ENCODE results near the gene ACTG2. TPM values are rescaled to one million over a fixed set of nuclear protein-coding genes. Genes with fewer than 3 reads are reported as not detected.
"Not testable (repeated sequence)": the region's sequence is repeated elsewhere in the genome, so short reads cannot be mapped to it uniquely, and the experiment has no call there.

Gene ACTG2
- total RNA-seq, 1 donor from 2014 or later: 13.7 TPM

DNA sequence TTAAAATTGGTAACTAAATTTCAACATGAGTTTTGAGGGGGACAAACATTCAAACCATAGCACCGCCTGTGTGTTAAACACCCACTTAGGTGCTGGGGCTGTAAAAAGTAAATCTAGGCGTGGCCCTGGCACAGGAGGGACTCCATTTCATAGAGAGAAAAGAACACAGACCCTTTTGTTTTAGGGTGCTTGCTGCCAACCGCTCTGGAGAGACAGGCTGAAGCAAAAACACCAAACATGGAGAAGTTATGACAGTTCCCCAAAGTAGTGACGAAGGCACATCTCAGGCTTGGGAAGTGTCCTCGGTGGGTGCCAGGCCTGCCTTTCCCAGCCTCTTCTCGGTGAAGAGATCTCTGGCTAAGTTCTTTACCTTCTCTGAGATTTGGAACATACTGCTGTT, 5.1 kb downstream of the ACTG2 start:
- no peak for TF ChIP-seq CTCF (conservative IDR thresholded peaks at IDR 0.05)
- H3K27me3 Mint-ChIP-seq: peaks cover 11% of the 10 kb centered on the region
- peak; percentile 6 for DNase-seq (ENCODE audit: extremely low spot score, unreplicated experiment)
- H3K36me3 Mint-ChIP-seq: no peaks in the 10 kb centered on the region
- no peak overlapping the region for H3K4me3 Mint-ChIP-seq
- no peaks in the 10 kb centered on the region for H3K9me3 Mint-ChIP-seq
- peaks cover 7% of the 10 kb centered on the region for H3K4me1 Mint-ChIP-seq (ENCODE audit: unreplicated experiment)
- no peak overlapping the region for H3K27ac Mint-ChIP-seq

DNA sequence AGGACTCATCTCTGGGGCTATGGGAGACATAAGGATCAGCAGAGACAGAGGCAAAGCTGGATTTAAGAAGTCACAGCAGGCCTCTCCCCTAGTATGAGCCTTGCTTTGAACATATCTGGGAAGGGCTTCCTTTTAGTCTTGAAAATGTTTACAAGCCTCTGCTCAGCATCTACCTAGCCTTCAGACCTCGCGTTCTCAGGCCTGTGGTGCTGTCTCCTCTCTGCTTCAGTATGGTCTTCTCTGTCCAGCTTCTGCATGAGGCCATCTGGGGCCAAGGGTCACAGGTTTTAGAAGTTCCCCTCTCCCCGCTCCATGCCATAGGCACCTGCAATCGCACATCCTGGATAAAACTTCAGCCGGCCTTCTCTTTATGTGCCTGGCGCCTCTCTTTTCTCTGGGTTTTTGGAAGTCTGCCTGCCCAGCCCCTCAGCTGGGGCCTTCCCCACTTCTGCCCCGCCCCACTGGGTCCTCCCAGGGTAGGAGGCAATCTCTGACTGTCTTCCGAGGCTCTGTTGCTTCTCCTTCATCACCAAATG, 7.1 kb downstream of the ACTG2 start:
- Mint-ChIP-seq H3K27me3 (peaks cover 11% of the 10 kb centered on the region), H3K9me3 (no peaks in the 10 kb centered on the region), H3K4me1 (ENCODE audit: unreplicated experiment) (no peaks in the 10 kb centered on the region), H3K4me3 (no peak overlapping the region), H3K27ac (no peak overlapping the region), H3K36me3 (no peaks in the 10 kb centered on the region)
- TF ChIP-seq CTCF (conservative IDR thresholded peaks at IDR 0.05): no peak
- DNase-seq (ENCODE audit: extremely low spot score, unreplicated experiment): peak; percentile 44

GRCh38 chr2:73901143-73901542, 8.3 kb downstream of the ACTG2 start:
- Mint-ChIP-seq H3K4me1 (ENCODE audit: unreplicated experiment) (no peaks in the 10 kb centered on the region), H3K27me3 (peaks cover 8% of the 10 kb centered on the region), H3K36me3 (no peaks in the 10 kb centered on the region), H3K9me3 (no peaks in the 10 kb centered on the region), H3K27ac (no peak overlapping the region), H3K4me3 (no peak overlapping the region)
- DNase-seq (ENCODE audit: extremely low spot score, unreplicated experiment): peak; percentile 54
- TF ChIP-seq CTCF (conservative IDR thresholded peaks at IDR 0.05): no peak

- peaks cover 8% of the 10 kb centered on the region for H3K27me3 Mint-ChIP-seq
- H3K4me1 Mint-ChIP-seq (ENCODE audit: unreplicated experiment): no peaks in the 10 kb centered on the region
- no peak for DNase-seq (ENCODE audit: extremely low spot score, unreplicated experiment)
- no peaks in the 10 kb centered on the region for H3K9me3 Mint-ChIP-seq
- TF ChIP-seq CTCF (conservative IDR thresholded peaks at IDR 0.05): no peak
- no peak overlapping the region for H3K27ac Mint-ChIP-seq
- H3K4me3 Mint-ChIP-seq: no peak overlapping the region
- no peaks in the 10 kb centered on the region for H3K36me3 Mint-ChIP-seq
Observed at GRCh38 chr2:73902284-73902683, 9.5 kb downstream of the ACTG2 start.

DNA sequence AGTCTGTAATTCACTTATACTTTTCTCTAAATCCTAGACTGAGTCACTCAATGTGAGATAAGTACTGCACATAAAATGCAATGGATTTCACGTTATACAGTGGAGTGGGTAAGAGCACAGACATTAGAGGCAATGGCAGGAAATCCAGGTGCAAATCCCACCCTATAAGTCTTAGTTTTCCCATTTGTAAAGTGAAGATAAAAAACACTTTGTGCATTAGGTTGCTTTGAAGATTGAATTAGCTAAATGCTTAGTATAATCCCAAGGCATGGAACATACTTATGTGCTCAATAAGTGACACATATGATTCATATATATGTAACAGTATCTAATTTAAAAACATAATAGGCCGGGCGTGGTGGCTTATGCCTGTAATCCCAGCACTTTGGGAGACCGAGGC, 10.5 kb downstream of the ACTG2 start:
- H3K9me3 Mint-ChIP-seq: no peaks in the 10 kb centered on the region
- H3K27ac Mint-ChIP-seq: no peak overlapping the region
- no peak overlapping the region for H3K4me3 Mint-ChIP-seq
- peaks cover 3% of the 10 kb centered on the region for H3K27me3 Mint-ChIP-seq
- H3K4me1 Mint-ChIP-seq (ENCODE audit: unreplicated experiment): no peaks in the 10 kb centered on the region
- no peaks in the 10 kb centered on the region for H3K36me3 Mint-ChIP-seq
- DNase-seq (ENCODE audit: extremely low spot score, unreplicated experiment): no peak
- TF ChIP-seq CTCF (conservative IDR thresholded peaks at IDR 0.05): no peak

DNA sequence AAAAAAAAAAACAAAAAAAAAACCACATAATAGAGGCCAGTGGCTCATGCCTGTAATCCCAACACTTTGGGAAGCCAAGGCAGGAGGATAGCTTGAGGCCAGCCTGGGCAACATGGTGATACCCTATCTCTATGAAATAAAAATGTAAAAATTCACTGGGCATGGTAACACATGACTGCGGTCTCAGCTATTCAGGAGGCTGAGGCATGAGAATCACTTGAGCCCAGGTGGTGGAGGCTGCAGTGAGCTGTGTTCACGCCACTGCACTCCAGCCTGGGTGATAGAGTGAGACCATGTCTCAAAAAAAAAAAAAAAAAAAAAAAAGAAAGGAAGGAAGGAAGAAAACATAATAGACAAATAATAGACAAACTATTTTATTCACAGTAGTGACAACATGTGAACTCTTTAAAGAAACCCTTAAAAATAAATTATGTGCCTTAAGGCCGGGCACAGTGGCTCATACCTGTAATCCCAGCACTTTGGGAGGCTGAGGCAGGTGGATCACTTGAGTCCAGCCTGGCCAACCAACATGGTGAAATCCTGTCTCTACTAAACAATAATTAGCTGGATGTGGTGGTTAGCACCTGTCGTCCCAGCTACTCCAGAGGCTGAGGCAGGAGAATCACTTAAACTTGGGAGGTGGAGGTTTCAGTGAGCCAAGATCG, 11.3 kb downstream of the ACTG2 start:
- not testable (repeated sequence) for H3K4me3 Mint-ChIP-seq; DNase-seq (ENCODE audit: extremely low spot score, unreplicated experiment); H3K27me3 Mint-ChIP-seq; H3K4me1 Mint-ChIP-seq (ENCODE audit: unreplicated experiment); H3K9me3 Mint-ChIP-seq; H3K27ac Mint-ChIP-seq; H3K36me3 Mint-ChIP-seq

All from type B pancreatic cell (in vitro differentiated cells).